ENCODE data around the gene TTN. TPM values are rescaled to one million over a fixed set of nuclear protein-coding genes. Genes with fewer than 3 reads are reported as not detected.

The TTN gene
- total RNA-seq, 1 experiment from 2014 or later: 0.13 TPM

GRCh38 chr2:178845566-178846457 lies 38.6 kb upstream of the TTN start:
- no peaks in the 10 kb centered on the region for H3K9me3 ChIP-seq (ENCODE audit: control insufficient read depth, insufficient read depth, low read depth, low read length)
- ChIA-PET POLR2A (no interaction called here), CTCF (no interaction called here)
- H3K4me3 ChIP-seq (ENCODE audit: low read depth in 2 of 2, low read length in 2 of 2): no peak overlapping the region
- DNase-seq (ENCODE audit: low read depth, low spot score): no peak
- intact Hi-C loops (cut with micrococcal nuclease; ENCODE audit: unreplicated experiment): no loop called here
- no TSS peak for BruUV-seq (replicated peaks)
- in situ Hi-C loops (cut with HindIII; ENCODE audit: low pct_unique_long_range_greater_than_20kb, low sequenced_read_pairs): no loop called here
- TF ChIP-seq POLR2AphosphoS5 (IDR thresholded peaks at IDR 0.05; ENCODE audit: low read depth, low read length) (no peak), SIN3A (IDR thresholded peaks at IDR 0.05; ENCODE audit: borderline replicate concordance, insufficient read depth, low read depth, low read length) (no peak), CTCF (IDR thresholded peaks at IDR 0.05) (no peak), REST (IDR thresholded peaks at IDR 0.05; ENCODE audit: insufficient read depth in 1 of 2, low read depth in 2 of 2, low read length in 1 of 2) (no peak), TCF7L2 (IDR thresholded peaks at IDR 0.05; ENCODE audit: low read depth, low read length) (no peak)
- no peak overlapping the region for H3K27ac ChIP-seq (ENCODE audit: low read length)
- no peaks in the 10 kb centered on the region for H3K36me3 ChIP-seq (ENCODE audit: control insufficient read depth, insufficient read depth, low read length)
- no peaks in the 10 kb centered on the region for H3K4me1 ChIP-seq (ENCODE audit: control insufficient read depth, insufficient read depth, low read length)
- H3K27me3 ChIP-seq (ENCODE audit: control insufficient read depth, insufficient read depth, low read length): no peaks in the 10 kb centered on the region
- no peak for ATAC-seq

DNA sequence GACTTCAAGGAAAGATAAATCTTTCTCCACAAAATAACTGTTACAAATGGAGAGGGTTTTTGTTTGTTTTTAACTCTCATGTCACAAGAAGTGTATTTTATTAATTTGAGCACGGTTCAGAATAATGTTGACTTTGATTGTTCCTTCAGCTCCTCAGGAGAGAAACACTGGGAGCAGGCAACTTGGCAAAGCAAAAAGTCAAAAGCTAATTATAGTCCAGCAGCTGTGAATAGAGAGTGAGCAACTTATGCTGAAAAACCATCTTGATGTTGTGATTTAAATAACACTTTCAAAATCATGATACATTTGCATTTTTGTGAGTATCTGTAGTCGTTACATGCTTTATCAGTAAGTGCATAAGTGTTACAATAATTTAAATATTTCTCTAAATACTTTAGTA lies 37.5 kb upstream of the TTN start:
- in situ Hi-C loops (cut with HindIII; ENCODE audit: low pct_unique_long_range_greater_than_20kb, low sequenced_read_pairs): no loop called here
- intact Hi-C loops (cut with micrococcal nuclease; ENCODE audit: unreplicated experiment): no loop called here
- no peak for DNase-seq (ENCODE audit: low read depth, low spot score)
- BruUV-seq (replicated peaks): no TSS peak
- Histone ChIP-seq H3K4me1 (ENCODE audit: control insufficient read depth, insufficient read depth, low read length) (no peaks in the 10 kb centered on the region), H3K27me3 (ENCODE audit: control insufficient read depth, insufficient read depth, low read length) (no peaks in the 10 kb centered on the region), H3K4me3 (ENCODE audit: low read depth in 2 of 2, low read length in 2 of 2) (no peak overlapping the region), H3K9me3 (ENCODE audit: control insufficient read depth, insufficient read depth, low read depth, low read length) (no peaks in the 10 kb centered on the region), H3K27ac (ENCODE audit: low read length) (no peak overlapping the region), H3K36me3 (ENCODE audit: control insufficient read depth, insufficient read depth, low read length) (no peaks in the 10 kb centered on the region)
- CTCF ChIA-PET: no interaction called here
- no peak for ATAC-seq
- TF ChIP-seq SIN3A (IDR thresholded peaks at IDR 0.05; ENCODE audit: borderline replicate concordance, insufficient read depth, low read depth, low read length): no peak
- no peak for TF ChIP-seq POLR2AphosphoS5 (IDR thresholded peaks at IDR 0.05; ENCODE audit: low read depth, low read length)
- no peak for TF ChIP-seq REST (IDR thresholded peaks at IDR 0.05; ENCODE audit: insufficient read depth in 1 of 2, low read depth in 2 of 2, low read length in 1 of 2)
- no peak for TF ChIP-seq CTCF (IDR thresholded peaks at IDR 0.05)
- TF ChIP-seq TCF7L2 (IDR thresholded peaks at IDR 0.05; ENCODE audit: low read depth, low read length): no peak
- POLR2A ChIA-PET: no interaction called here

Data from Panc1 (cell line).